Measurements from ENCODE around the gene POSTN.

DNA sequence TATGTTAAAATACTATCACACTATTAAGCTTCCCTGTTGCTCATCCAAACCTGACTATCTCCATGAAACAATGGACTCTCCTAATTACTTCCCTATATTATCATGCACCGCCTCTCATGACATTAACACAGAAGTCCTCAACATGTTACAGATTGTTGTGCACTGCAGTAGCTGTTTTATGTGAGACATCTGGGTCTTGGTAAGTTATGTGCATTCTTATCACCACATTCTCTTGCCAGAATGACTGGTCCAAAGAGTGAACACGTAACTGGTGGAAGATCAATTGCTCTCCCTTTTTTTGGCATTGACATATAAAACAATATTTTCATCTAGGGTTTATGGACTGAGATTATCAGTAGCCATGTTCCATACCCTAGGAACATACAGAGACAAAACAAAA is 59.4 kb downstream of the POSTN start:
- TF ChIP-seq POLR2A (IDR thresholded peaks at IDR 0.05; ENCODE audit: low read length) (no peak), POLR2AphosphoS2 (conservative IDR thresholded peaks at IDR 0.05; ENCODE audit: low read length) (no peak), MAZ (IDR thresholded peaks at IDR 0.05; ENCODE audit: borderline replicate concordance, low read depth, low read length) (no peak)
